A549 (cell line): ENCODE data around the gene DACT3.

Experiments
- BHLHE40 ChIP-seq: IDR thresholded peaks from 2 replicates; pipeline ENCODE4 v1.6.1; 2012; ENCODE audit warnings: low read depth, low read length, inconsistent platforms
- CEBPB ChIP-seq, 2 experiments: fragments of >200 bp in 1 of 2; sonication (Bioruptor Twin) in 1 of 2; formaldehyde crosslinking in 1 of 2; IDR thresholded peaks; 2 replicates each; pipeline ENCODE4 v1.6.1; 2012 to 2016
- CHD4 ChIP-seq: fragments of 200-600 bp; sonication (generic); IDR thresholded peaks from 2 replicates; pipeline ENCODE4 v1.6.1; 2016; ENCODE audit warnings: antibody characterized with exemption, mild to moderate bottlenecking, borderline replicate concordance
- ESRRA ChIP-seq: fragments of 150-350 bp; IDR thresholded peaks from 2 replicates; pipeline ENCODE4 v1.6.1; 2014; ENCODE audit warnings: mild to moderate bottlenecking, low read length, borderline replicate concordance
- GATA3 ChIP-seq: IDR thresholded peaks from 2 replicates; pipeline ENCODE4 v1.6.1; 2012; ENCODE audit warnings: borderline replicate concordance
- JUN ChIP-seq, 2 experiments: fragments of >200 bp; sonication (Bioruptor Twin); formaldehyde crosslinking; IDR thresholded peaks; 2 replicates in 1 of 2; 3 replicates in 1 of 2; pipeline ENCODE4 v1.6.1; 2016 to 2017
- KDM1A ChIP-seq: fragments of 200-600 bp; sonication (generic); IDR thresholded peaks from 2 replicates; pipeline ENCODE4 v1.6.1; 2016; ENCODE audit warnings: low read depth, mild to moderate bottlenecking
- MYC ChIP-seq: IDR thresholded peaks from 2 replicates; pipeline ENCODE4 v1.6.1; 2012; ENCODE audit warnings: mild to moderate bottlenecking, inconsistent platforms, low read length, improper control_type of control experiment, borderline replicate concordance
- POLR2A ChIP-seq: IDR thresholded peaks from 2 replicates; pipeline ENCODE4 v1.6.1; 2012; ENCODE audit warnings: mild to moderate bottlenecking, low read length
- RAD21 ChIP-seq, 2 experiments: fragments of >200 bp in 1 of 2; sonication (Bioruptor Twin) in 1 of 2; formaldehyde crosslinking in 1 of 2; IDR thresholded peaks in 1 of 2; conservative IDR thresholded peaks in 1 of 2; 2 replicates in 1 of 2; 3 replicates in 1 of 2; pipeline ENCODE4 v1.6.1; 2012 to 2018; ENCODE audit warnings: inconsistent platforms in 1 of 2
- TF ChIP-seq, protein P1 (sequence below): fragments of >200 bp; sonication (Bioruptor Twin); formaldehyde crosslinking; IDR thresholded peaks from 3 replicates; pipeline ENCODE4 v1.5.1; 2016

- TF ChIP-seq, protein P1, sequence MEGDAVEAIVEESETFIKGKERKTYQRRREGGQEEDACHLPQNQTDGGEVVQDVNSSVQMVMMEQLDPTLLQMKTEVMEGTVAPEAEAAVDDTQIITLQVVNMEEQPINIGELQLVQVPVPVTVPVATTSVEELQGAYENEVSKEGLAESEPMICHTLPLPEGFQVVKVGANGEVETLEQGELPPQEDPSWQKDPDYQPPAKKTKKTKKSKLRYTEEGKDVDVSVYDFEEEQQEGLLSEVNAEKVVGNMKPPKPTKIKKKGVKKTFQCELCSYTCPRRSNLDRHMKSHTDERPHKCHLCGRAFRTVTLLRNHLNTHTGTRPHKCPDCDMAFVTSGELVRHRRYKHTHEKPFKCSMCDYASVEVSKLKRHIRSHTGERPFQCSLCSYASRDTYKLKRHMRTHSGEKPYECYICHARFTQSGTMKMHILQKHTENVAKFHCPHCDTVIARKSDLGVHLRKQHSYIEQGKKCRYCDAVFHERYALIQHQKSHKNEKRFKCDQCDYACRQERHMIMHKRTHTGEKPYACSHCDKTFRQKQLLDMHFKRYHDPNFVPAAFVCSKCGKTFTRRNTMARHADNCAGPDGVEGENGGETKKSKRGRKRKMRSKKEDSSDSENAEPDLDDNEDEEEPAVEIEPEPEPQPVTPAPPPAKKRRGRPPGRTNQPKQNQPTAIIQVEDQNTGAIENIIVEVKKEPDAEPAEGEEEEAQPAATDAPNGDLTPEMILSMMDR: no peak
- TF ChIP-seq GATA3 (no peak), CEBPB (IDR thresholded peaks at IDR 0.05) (no peak), MYC (no peak), KDM1A (no peak), JUN (IDR thresholded peaks at IDR 0.05) (no peak), POLR2A (no peak), RAD21 (conservative IDR thresholded peaks at IDR 0.05 in 1 of 2, IDR thresholded peaks at IDR 0.05 in 1 of 2) (no peak), CHD4 (no peak), ESRRA (no peak), BHLHE40 (no peak)
These were observed 35.9 kb upstream of the DACT3 start for GRCh38 chr19:46696866-46697203.
